A673 (cell line): Measurements from ENCODE around the gene LHFPL6. TPM values are rescaled to one million over a fixed set of nuclear protein-coding genes. Genes with fewer than 3 reads are reported as not detected.
A peak's percentile ranks its signal among the peaks of the same experiment; 100 is the strongest.

Experiments
- Bru-seq: library from RNA; stranded (reverse); fragments of 400-500 nt; gene quantifications from one replicate; lab custom pipeline; 2021; lab: Mats Ljungman, UMichigan
- BruChase-seq, 2 experiments: library from RNA; stranded (reverse); fragments of 400-500 nt; gene quantifications; one replicate each; lab custom pipeline; 2021; lab: Mats Ljungman, UMichigan
- BruUV-seq: library from RNA; stranded (reverse); fragments of 400-500 nt; replicated peaks from 2 replicates; lab custom pipeline; 2021; lab: Mats Ljungman, UMichigan
- CTCF ChIA-PET: fragments of 300-600 bp; sonication (Branson Sonifier 250); formaldehyde crosslinking; loops from one replicate; lab custom pipeline; 2022; ENCODE audit warnings: antibody characterized with exemption; lab: Charles Lee
- POLR2A ChIA-PET: fragments of 300-600 bp; sonication (Branson Sonifier 250); formaldehyde crosslinking; loops from one replicate; lab custom pipeline; 2022; ENCODE audit warnings: antibody characterized with exemption; ENCODE audit not compliant: low non-redundant PET; lab: Charles Lee
- DNase-seq: peaks from one replicate; pipeline ENCODE4 v3.0.0-alpha.2; 2015; ENCODE audit warnings: low spot score
- H3K27ac ChIP-seq: fragments of 200-600 bp; sonication (generic); 2 replicates; pipeline ENCODE4 v1.5.1; 2016; ENCODE audit warnings: mixed run types, low read depth, mild to moderate bottlenecking, mixed read lengths, antibody characterized with exemption, low read length; ENCODE audit not compliant: poor library complexity, severe bottlenecking
- H3K27me3 ChIP-seq: fragments of 200-600 bp; sonication (generic); replicated peaks from 2 replicates; pipeline ENCODE4 v1.6.1; 2017; ENCODE audit warnings: mixed run types, low read depth, mild to moderate bottlenecking, mixed read lengths, antibody characterized with exemption, low read length; ENCODE audit not compliant: insufficient read depth, poor library complexity
- H3K36me3 ChIP-seq: fragments of 200-600 bp; sonication (generic); 2 replicates; pipeline ENCODE4 v1.6.1; 2016; ENCODE audit warnings: mixed run types, mild to moderate bottlenecking, mixed read lengths, antibody characterized with exemption, low read length; ENCODE audit not compliant: insufficient read depth, poor library complexity, severe bottlenecking
- H3K4me1 ChIP-seq: fragments of 200-600 bp; sonication (generic); 2 replicates; pipeline ENCODE4 v1.6.1; 2017; ENCODE audit warnings: mixed run types, mild to moderate bottlenecking, mixed read lengths, antibody characterized with exemption, low read length; ENCODE audit not compliant: insufficient read depth, poor library complexity, severe bottlenecking
- H3K4me3 ChIP-seq: fragments of 200-600 bp; sonication (generic); 2 replicates; pipeline ENCODE4 v1.5.1; 2016; ENCODE audit warnings: low read depth, mixed run types, mild to moderate bottlenecking, mixed read lengths, low read length; ENCODE audit not compliant: poor library complexity, severe bottlenecking
- H3K9me3 ChIP-seq: fragments of 200-600 bp; sonication (generic); 2 replicates; pipeline ENCODE4 v1.6.1; 2016; ENCODE audit warnings: mixed run types, low read depth, mild to moderate bottlenecking, mixed read lengths, antibody characterized with exemption, low read length; ENCODE audit not compliant: poor library complexity, severe bottlenecking
- CTCF ChIP-seq: fragments of 300-800, 200-600 bp; sonication (generic); conservative IDR thresholded peaks from 2 replicates; pipeline ENCODE4 v1.5.1; 2017; ENCODE audit warnings: low read depth, mild to moderate bottlenecking, antibody characterized with exemption, low read length, moderate library complexity, mixed read lengths
- EZH2 ChIP-seq: fragments of 200-600 bp; sonication (generic); IDR thresholded peaks from 2 replicates; pipeline ENCODE4 v1.6.1; 2017; ENCODE audit warnings: borderline replicate concordance, low read depth, mild to moderate bottlenecking, mixed read lengths, antibody characterized with exemption, low read length; ENCODE audit not compliant: poor library complexity, severe bottlenecking
- intact Hi-C: fragments of 100-400 bp; cut with micrococcal nuclease; formaldehyde crosslinking; loops from one replicate; pipeline ENCODE4 v1.10.0; 2022; ENCODE audit not compliant: unreplicated experiment
- long read RNA-seq: library from polyadenylated mRNA; stranded (forward); transcript quantifications from one replicate; pipeline ENCODE4 v2.0.0, GENCODE V29; 2022
- total RNA-seq: library from RNA; stranded (reverse); gene quantifications from 2 replicates; pipeline ENCODE4 v1.2.3, GENCODE V29; 2021

LHFPL6 gene
- total RNA-seq = 63.9 and 72.1 TPM in 2 replicates
- Bru-seq, nascent RNA = percentile 93 among the genes with signal in this experiment
- percentile 93 among the genes with signal in this experiment for BruChase-seq, experiment 1, labeled RNA remaining after a 2-hour chase
- BruChase-seq, experiment 2, labeled RNA remaining after a 6-hour chase = percentile 89 among the genes with signal in this experiment
- long read RNA-seq, partial matches to known transcripts = 3 of 14 reads
- long read RNA-seq, other reads (novel, unspliced or antisense) = 11 of 14 reads

GRCh38 chr13:39602614-39603366 is at the start of gene LHFPL6:
Gene LHFPL6 (minus strand): TSS chr13:39603193.
- DNase-seq = peak; percentile 92
- peaks cover 20% of the 10 kb centered on the region for H3K4me1 ChIP-seq
- no TSS peak for BruUV-seq
- POLR2A ChIA-PET = interaction anchor here (0.7 kb wide), 1 partner anchor 645 kb away, joined by 4 read pairs; no protein-coding TSS in a partner anchor
- peak within 1 kb of the TSS; percentile 90 for H3K27ac ChIP-seq
- H3K4me3 ChIP-seq = peak within 1 kb of the TSS; percentile 96
- no peaks in the 10 kb centered on the region for H3K9me3 ChIP-seq
- peaks cover 16% of the 10 kb centered on the region for H3K36me3 ChIP-seq
- CTCF ChIA-PET = interaction anchor here (0.6 to 1.8 kb wide), 3 partner anchors 9 to 193 kb away, joined by 7 to 8 read pairs (median 7); no protein-coding TSS in a partner anchor
- TF ChIP-seq CTCF = peak; percentile 63
- TF ChIP-seq EZH2 = no peak
- H3K27me3 ChIP-seq = no peaks in the 10 kb centered on the region
- intact Hi-C loops = loop anchor here (1.0 to 5.0 kb wide), 2 partner anchors 105 to 187 kb away; no protein-coding TSS in a partner anchor

- ChIA-PET POLR2A (no interaction called here), CTCF (no interaction called here)
- Histone ChIP-seq H3K9me3 (no peaks in the 10 kb centered on the region), H3K4me1 (no peaks in the 10 kb centered on the region), H3K27ac (no peak overlapping the region), H3K36me3 (no peaks in the 10 kb centered on the region), H3K27me3 (no peaks in the 10 kb centered on the region), H3K4me3 (no peak overlapping the region)
- intact Hi-C loops = no loop called here
- TF ChIP-seq CTCF = no peak
- no peak for TF ChIP-seq EZH2
- DNase-seq = no peak
- BruUV-seq = no TSS peak
Observed at GRCh38 chr13:39646122-39646521, 43.1 kb upstream of the LHFPL6 start.

- no peak overlapping the region for H3K27ac ChIP-seq
- BruUV-seq = no TSS peak
- intact Hi-C loops = no loop called here
- no peaks in the 10 kb centered on the region for H3K36me3 ChIP-seq
- no peak for TF ChIP-seq EZH2
- H3K4me3 ChIP-seq = no peak overlapping the region
- no peak for DNase-seq
- no peaks in the 10 kb centered on the region for H3K4me1 ChIP-seq
- ChIA-PET POLR2A (no interaction called here), CTCF (interaction anchor here (0.5 kb wide), 1 partner anchor 593 kb away, joined by 5 read pairs; no protein-coding TSS in a partner anchor)
- no peaks in the 10 kb centered on the region for H3K27me3 ChIP-seq
- H3K9me3 ChIP-seq = peaks cover 5% of the 10 kb centered on the region
Observed at GRCh38 chr13:39641645-39642044, 38.7 kb upstream of the LHFPL6 start.
